ENCODE data around the gene RASGRF1. TPM values are rescaled to one million over a fixed set of nuclear protein-coding genes. Genes with fewer than 3 reads are reported as not detected.

The RASGRF1 gene
- total RNA-seq, 1 donor from 2014 or later: 82.6 TPM

GRCh38 chr15:79002581-79002980 is 88.0 kb downstream of the RASGRF1 start:
- H3K27me3 ChIP-seq (ENCODE audit: low read depth): no peaks in the 10 kb centered on the region
- H3K27ac ChIP-seq: no peak overlapping the region
- peaks cover 15% of the 10 kb centered on the region for H3K4me1 ChIP-seq
- no peaks in the 10 kb centered on the region for H3K36me3 ChIP-seq
- ATAC-seq (no peak), DNase-seq (no peak)
- H3K4me3 ChIP-seq: no peak overlapping the region
- intact Hi-C loops (cut with DNase I): no loop called here
- no peaks in the 10 kb centered on the region for H3K9me3 ChIP-seq
- no peak for TF ChIP-seq CTCF (IDR thresholded peaks at IDR 0.05)

GRCh38 chr15:78999636-79000035 is 90.9 kb downstream of the RASGRF1 start:
- TF ChIP-seq CTCF (IDR thresholded peaks at IDR 0.05): no peak
- H3K27me3 ChIP-seq (ENCODE audit: low read depth): no peaks in the 10 kb centered on the region
- intact Hi-C loops (cut with DNase I): no loop called here
- peak overlapping the region; percentile 33 for H3K4me3 ChIP-seq
- H3K36me3 ChIP-seq: no peaks in the 10 kb centered on the region
- ATAC-seq: no peak
- DNase-seq: no peak
- no peak overlapping the region for H3K27ac ChIP-seq
- no peaks in the 10 kb centered on the region for H3K9me3 ChIP-seq
- H3K4me1 ChIP-seq: peaks cover 8% of the 10 kb centered on the region

GRCh38 chr15:78998526-78998925 is 92.1 kb downstream of the RASGRF1 start:
- intact Hi-C loops (cut with DNase I): no loop called here
- DNase-seq (no peak), ATAC-seq (no peak)
- Histone ChIP-seq H3K36me3 (no peaks in the 10 kb centered on the region), H3K4me3 (peak overlapping the region; percentile 33), H3K27me3 (ENCODE audit: low read depth) (no peaks in the 10 kb centered on the region), H3K4me1 (peaks cover 3% of the 10 kb centered on the region), H3K9me3 (no peaks in the 10 kb centered on the region), H3K27ac (peak overlapping the region; percentile 62)
- no peak for TF ChIP-seq CTCF (IDR thresholded peaks at IDR 0.05)

- TF ChIP-seq CTCF (IDR thresholded peaks at IDR 0.05): no peak
- peak; percentile 8 to 27 for ATAC-seq
- H3K4me3 ChIP-seq: peak overlapping the region; percentile 33
Observed at GRCh38 chr15:78997981-78998499, 92.5 kb downstream of the RASGRF1 start.

GRCh38 chr15:78996894-78997275 is 93.7 kb downstream of the RASGRF1 start:
- H3K4me1 ChIP-seq: peaks cover 14% of the 10 kb centered on the region
- H3K9me3 ChIP-seq: no peaks in the 10 kb centered on the region
- DNase-seq (no peak), ATAC-seq (no peak)
- H3K27ac ChIP-seq: peak overlapping the region; percentile 62
- intact Hi-C loops (cut with DNase I): no loop called here
- H3K27me3 ChIP-seq (ENCODE audit: low read depth): no peaks in the 10 kb centered on the region
- H3K36me3 ChIP-seq: no peaks in the 10 kb centered on the region
- TF ChIP-seq CTCF (IDR thresholded peaks at IDR 0.05): no peak
- peak overlapping the region; percentile 30 for H3K4me3 ChIP-seq

More at GRCh38 chr15:78997981-78998499, 92.5 kb downstream of the RASGRF1 start:
- H3K27me3 ChIP-seq (ENCODE audit: low read depth): no peaks in the 10 kb centered on the region
- no peaks in the 10 kb centered on the region for H3K36me3 ChIP-seq
- H3K27ac ChIP-seq: peak overlapping the region; percentile 62
- DNase-seq: no peak
- intact Hi-C loops (cut with DNase I): no loop called here
- no peaks in the 10 kb centered on the region for H3K9me3 ChIP-seq
- H3K4me1 ChIP-seq: peaks cover 5% of the 10 kb centered on the region
